ENCODE results near the gene TSPAN9.

GRCh38 chr12:3213768-3214167 lies 136.6 kb downstream of the TSPAN9 start:
- TF ChIP-seq, protein P1, sequence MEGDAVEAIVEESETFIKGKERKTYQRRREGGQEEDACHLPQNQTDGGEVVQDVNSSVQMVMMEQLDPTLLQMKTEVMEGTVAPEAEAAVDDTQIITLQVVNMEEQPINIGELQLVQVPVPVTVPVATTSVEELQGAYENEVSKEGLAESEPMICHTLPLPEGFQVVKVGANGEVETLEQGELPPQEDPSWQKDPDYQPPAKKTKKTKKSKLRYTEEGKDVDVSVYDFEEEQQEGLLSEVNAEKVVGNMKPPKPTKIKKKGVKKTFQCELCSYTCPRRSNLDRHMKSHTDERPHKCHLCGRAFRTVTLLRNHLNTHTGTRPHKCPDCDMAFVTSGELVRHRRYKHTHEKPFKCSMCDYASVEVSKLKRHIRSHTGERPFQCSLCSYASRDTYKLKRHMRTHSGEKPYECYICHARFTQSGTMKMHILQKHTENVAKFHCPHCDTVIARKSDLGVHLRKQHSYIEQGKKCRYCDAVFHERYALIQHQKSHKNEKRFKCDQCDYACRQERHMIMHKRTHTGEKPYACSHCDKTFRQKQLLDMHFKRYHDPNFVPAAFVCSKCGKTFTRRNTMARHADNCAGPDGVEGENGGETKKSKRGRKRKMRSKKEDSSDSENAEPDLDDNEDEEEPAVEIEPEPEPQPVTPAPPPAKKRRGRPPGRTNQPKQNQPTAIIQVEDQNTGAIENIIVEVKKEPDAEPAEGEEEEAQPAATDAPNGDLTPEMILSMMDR (IDR thresholded peaks at IDR 0.05 in 2 of 3, conservative IDR thresholded peaks at IDR 0.05 in 1 of 3; ENCODE audit: borderline replicate concordance in 1 of 3, insufficient read depth in 1 of 3, low read depth in 2 of 3, low read length in 2 of 3), result no peak
- TF ChIP-seq ZNF274 (IDR thresholded peaks at IDR 0.05; ENCODE audit: low read depth, low read length) (no peak), TCF7L2 (IDR thresholded peaks at IDR 0.05; ENCODE audit: borderline replicate concordance, extremely low read depth, insufficient read depth, insufficient read length) (no peak), MAX (IDR thresholded peaks at IDR 0.05) (no peak), CEBPB (IDR thresholded peaks at IDR 0.05; ENCODE audit: low read depth) (no peak)

Measured in HCT116 (cell line).